ENCODE data around the gene ANKRD65.
"Not testable (repeated sequence)": the region's sequence is repeated elsewhere in the genome, so short reads cannot be mapped to it uniquely, and the experiment has no call there.

Gene ANKRD65

GRCh38 chr1:1455366-1455884 is 34.3 kb upstream of the ANKRD65 start:
- H3K4me3 ChIP-seq (ENCODE audit: low read depth, low read length), result no peak overlapping the region
- TF ChIP-seq, protein P1, sequence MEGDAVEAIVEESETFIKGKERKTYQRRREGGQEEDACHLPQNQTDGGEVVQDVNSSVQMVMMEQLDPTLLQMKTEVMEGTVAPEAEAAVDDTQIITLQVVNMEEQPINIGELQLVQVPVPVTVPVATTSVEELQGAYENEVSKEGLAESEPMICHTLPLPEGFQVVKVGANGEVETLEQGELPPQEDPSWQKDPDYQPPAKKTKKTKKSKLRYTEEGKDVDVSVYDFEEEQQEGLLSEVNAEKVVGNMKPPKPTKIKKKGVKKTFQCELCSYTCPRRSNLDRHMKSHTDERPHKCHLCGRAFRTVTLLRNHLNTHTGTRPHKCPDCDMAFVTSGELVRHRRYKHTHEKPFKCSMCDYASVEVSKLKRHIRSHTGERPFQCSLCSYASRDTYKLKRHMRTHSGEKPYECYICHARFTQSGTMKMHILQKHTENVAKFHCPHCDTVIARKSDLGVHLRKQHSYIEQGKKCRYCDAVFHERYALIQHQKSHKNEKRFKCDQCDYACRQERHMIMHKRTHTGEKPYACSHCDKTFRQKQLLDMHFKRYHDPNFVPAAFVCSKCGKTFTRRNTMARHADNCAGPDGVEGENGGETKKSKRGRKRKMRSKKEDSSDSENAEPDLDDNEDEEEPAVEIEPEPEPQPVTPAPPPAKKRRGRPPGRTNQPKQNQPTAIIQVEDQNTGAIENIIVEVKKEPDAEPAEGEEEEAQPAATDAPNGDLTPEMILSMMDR (IDR thresholded peaks at IDR 0.05; ENCODE audit: low read depth, low read length), result no peak

DNA sequence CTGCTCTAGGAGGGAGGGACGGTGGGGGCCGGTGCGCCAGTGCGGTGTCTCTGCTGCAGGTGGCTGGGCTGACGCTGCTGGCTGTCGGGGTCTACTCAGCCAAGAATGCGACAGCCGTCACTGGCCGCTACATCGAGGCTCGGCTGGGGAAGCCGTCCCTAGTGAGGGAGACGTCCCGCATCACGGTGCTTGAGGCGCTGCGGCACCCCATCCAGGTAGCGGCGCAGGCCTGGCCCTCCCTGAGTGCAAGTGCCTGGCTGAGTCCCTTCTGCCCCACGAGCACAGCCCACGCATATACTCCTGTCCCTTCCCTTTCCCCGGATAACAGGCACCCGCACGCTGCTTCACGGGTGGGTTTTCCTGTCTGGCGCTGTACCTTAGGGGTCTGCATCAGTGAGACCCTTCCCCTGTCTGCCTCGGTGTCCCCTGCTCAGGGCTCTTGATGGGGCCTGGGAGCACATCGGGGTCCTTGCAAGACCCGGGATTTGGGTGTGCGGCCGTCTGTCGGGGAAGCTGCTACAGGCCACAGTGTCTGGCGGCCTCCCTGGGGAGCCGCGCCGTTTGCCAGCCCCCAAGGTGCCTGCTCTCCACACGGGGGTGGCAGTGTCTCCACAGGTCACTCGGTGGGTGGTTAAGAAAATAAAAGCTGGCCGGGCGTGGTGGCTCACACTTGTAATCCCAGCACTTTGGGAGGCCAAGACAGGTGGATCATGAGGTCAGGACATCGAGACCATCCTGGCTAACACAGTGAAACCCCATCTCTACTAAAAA is 33.4 kb upstream of the ANKRD65 start:
- H3K4me3 ChIP-seq (ENCODE audit: low read depth, low read length), result not testable (repeated sequence)

DNA sequence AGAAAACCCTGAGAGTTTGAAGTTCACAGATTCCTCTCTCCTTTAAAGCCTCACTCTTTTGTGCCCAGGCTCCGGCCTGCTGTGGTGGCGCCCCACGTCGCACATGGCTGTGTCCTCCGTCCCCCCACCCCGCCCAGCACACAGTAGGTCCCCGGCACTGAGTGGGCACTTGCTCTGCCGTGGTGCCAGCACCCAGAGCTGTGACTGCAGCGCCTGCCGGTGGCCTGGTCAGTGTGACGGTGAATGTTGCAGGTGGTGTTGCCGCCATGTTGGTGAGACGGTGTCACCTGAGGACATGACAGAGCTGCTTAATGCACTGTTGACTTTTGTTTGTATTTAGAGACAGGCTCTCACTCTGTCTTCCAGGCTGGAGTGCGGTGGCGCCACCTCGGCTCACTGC is 31.8 kb upstream of the ANKRD65 start:
- no peak overlapping the region for H3K4me3 ChIP-seq (ENCODE audit: low read depth, low read length)
- TF ChIP-seq, protein P1 (IDR thresholded peaks at IDR 0.05; ENCODE audit: low read depth, low read length), result no peak

DNA sequence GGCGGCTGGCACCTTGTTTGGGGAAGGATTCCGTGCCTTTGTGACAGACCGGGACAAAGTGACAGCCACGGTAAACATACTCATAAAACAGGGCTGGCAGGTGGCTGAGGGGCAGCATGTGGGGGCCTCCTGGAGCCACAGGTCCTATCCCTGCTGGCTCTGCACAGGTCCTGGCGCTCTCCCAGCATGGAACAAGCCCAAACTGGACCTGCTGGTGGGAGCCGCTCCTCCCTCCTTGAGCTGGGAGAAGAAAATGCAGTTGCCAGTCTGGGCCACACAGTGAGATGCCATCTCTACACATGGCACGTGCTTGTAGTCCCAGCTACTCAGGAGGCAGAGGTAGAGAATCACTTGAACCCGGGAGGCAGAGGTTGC is 31.3 kb upstream of the ANKRD65 start:
- not testable (repeated sequence) for H3K4me3 ChIP-seq (ENCODE audit: low read depth, low read length)

DNA sequence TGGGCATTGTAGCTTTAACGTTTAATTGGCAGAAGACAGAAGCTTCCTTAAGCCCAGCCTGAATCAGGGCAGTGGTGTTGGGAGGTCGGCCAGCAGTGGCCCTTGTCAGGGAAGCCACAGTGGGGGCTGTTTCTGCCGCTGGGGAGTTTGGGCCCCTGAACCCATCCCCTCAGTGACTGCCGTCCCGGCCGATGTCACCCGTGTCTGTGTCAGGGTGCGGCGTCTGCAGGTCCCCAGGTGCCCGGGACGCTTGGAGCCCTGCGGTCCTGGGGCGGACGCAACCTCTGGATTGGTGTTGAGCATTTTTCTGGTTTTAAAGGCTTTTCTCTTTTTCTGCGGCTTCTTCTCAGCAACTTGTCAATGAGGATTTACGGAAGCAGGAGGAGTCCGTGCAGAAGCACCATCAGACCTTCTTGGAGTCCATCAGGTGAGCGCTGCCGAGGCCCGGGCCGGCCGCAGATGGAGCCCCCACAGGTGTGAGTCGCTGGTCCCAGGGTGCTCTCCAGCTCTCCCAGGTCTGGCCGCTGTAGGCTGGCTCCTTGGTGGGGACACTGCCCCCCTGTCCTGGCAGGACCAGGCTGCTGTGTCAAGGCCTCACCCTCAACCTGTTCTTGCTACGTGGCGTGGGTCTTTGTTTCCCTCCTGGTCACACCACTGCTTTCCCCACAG is 30.8 kb upstream of the ANKRD65 start:
- TF ChIP-seq, protein P1 (IDR thresholded peaks at IDR 0.05; ENCODE audit: low read depth, low read length), result no peak
- H3K4me3 ChIP-seq (ENCODE audit: low read depth, low read length), result no peak overlapping the region

- H3K4me3 ChIP-seq (ENCODE audit: low read depth, low read length), result not testable (repeated sequence)
Measured at GRCh38 chr1:1450616-1451015, 29.5 kb upstream of the ANKRD65 start.

DNA sequence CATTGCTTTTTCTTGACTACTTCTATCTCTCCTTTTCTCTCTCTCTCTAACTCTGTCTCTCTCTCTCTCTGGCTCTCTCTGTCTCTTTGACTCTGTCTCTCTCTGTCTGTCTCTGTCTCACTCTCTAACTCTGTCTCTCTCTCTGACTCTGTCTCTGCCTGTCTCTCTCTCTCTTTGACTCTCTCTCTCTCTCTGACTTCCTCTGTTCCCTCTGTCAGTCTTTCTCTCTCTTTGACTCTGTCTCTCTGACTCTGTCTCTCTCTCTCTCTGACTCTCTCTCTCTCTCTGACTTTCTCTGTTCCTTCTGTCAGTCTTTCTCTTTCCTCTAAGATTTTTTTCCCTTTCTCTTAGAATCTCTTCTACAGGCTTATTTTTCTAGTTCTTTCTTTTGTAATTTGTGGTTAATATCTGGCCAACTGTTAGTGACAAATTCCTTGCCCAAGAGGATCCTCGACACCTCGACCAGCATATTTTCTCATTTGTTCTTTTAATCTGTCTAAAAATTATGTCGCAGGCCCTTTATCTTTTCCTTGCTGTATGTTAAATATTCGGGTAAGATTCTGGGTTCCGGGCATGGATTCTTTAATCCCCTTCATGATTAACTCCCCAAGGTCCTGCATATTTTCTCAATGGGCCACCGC is 28.1 kb upstream of the ANKRD65 start, which contains the start of gene ATAD3C:
Gene ATAD3C (plus strand): TSS at position 591 of the 641 bp plus-strand sequence. CDS start 995 bp downstream, outside the sequence.
- no peak within 1 kb of the TSS for H3K4me3 ChIP-seq (ENCODE audit: low read depth, low read length)
- TF ChIP-seq, protein P1 (IDR thresholded peaks at IDR 0.05; ENCODE audit: low read depth, low read length), result no peak

- H3K4me3 ChIP-seq (ENCODE audit: low read depth, low read length), result not testable (repeated sequence)
Measured at GRCh38 chr1:1446631-1447030, 25.6 kb upstream of the ANKRD65 start.

GRCh38 chr1:1442069-1442770 is 21.1 kb upstream of the ANKRD65 start:
- H3K4me3 ChIP-seq (ENCODE audit: low read depth, low read length), result no peak overlapping the region
- TF ChIP-seq, protein P1 (IDR thresholded peaks at IDR 0.05; ENCODE audit: low read depth, low read length), result no peak
